ENCODE measurements around the gene PIGS. TPM values are rescaled to one million over a fixed set of nuclear protein-coding genes. Genes with fewer than 3 reads are reported as not detected.

The PIGS gene
- total RNA-seq, 1 experiment from 2014 or later, result 50.9 TPM

DNA sequence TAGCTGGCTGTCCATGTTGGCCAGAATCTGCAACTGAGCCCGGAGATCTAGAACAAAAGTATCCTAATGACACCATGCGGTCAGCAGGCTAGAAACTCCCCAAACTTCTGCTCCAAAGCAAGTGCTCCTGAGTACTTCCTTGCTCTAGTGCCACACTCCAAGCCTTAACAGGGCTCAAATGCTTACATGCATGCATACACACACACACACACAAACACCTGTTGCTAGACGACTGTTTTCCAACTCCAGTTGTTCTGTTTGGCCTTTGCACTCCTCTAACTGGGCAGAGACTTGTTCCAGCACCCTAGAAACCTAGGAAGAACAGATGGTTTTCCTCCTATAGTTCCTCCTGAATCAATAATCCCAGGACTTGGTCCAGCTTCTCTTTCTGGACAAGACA is 13.1 kb upstream of the PIGS start:
- no peaks in the 10 kb centered on the region for H3K9me3 Mint-ChIP-seq (ENCODE audit: low read depth, unreplicated experiment)
- H3K4me3 Mint-ChIP-seq (ENCODE audit: low read depth, unreplicated experiment), result no peak overlapping the region
- H3K4me1 Mint-ChIP-seq (ENCODE audit: low read depth, unreplicated experiment), result no peaks in the 10 kb centered on the region
- CTCF ChIA-PET, result no interaction called here
- H3K27ac Mint-ChIP-seq (ENCODE audit: unreplicated experiment), result no peak overlapping the region
- H3K27me3 Mint-ChIP-seq (ENCODE audit: unreplicated experiment), result no peaks in the 10 kb centered on the region
- BruUV-seq (replicated peaks), result no TSS peak
- H3K36me3 Mint-ChIP-seq (ENCODE audit: insufficient read depth, unreplicated experiment), result peaks cover 30% of the 10 kb centered on the region
- DNase-seq, result no peak
- TF ChIP-seq, protein P1, sequence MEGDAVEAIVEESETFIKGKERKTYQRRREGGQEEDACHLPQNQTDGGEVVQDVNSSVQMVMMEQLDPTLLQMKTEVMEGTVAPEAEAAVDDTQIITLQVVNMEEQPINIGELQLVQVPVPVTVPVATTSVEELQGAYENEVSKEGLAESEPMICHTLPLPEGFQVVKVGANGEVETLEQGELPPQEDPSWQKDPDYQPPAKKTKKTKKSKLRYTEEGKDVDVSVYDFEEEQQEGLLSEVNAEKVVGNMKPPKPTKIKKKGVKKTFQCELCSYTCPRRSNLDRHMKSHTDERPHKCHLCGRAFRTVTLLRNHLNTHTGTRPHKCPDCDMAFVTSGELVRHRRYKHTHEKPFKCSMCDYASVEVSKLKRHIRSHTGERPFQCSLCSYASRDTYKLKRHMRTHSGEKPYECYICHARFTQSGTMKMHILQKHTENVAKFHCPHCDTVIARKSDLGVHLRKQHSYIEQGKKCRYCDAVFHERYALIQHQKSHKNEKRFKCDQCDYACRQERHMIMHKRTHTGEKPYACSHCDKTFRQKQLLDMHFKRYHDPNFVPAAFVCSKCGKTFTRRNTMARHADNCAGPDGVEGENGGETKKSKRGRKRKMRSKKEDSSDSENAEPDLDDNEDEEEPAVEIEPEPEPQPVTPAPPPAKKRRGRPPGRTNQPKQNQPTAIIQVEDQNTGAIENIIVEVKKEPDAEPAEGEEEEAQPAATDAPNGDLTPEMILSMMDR (IDR thresholded peaks at IDR 0.05; ENCODE audit: unreplicated experiment), result no peak
- intact Hi-C loops (cut with micrococcal nuclease; ENCODE audit: unreplicated experiment), result no loop called here

DNA sequence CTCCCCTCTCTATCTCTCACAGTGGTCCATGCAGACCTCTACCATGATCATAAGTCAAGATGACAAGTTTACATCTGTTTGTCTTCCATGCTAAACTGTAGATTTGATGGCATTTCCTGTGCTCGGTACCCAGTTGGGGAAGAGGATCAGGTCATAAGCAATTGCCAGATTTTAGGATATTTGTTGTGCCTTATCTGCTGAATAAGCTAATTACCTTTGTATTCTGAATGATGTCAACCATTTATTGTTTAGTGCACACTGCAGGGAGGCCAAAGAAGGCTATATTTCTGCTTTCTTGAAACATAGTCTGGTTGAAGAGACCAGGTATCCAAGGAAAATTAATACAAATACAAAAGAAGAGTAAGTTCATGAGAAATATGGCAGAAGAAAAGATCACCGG is 11.2 kb upstream of the PIGS start:
- CTCF ChIA-PET, result no interaction called here
- H3K4me3 Mint-ChIP-seq (ENCODE audit: low read depth, unreplicated experiment), result no peak overlapping the region
- no peaks in the 10 kb centered on the region for H3K9me3 Mint-ChIP-seq (ENCODE audit: low read depth, unreplicated experiment)
- TF ChIP-seq, protein P1 (IDR thresholded peaks at IDR 0.05; ENCODE audit: unreplicated experiment), result no peak
- DNase-seq, result no peak
- peaks cover 21% of the 10 kb centered on the region for H3K36me3 Mint-ChIP-seq (ENCODE audit: insufficient read depth, unreplicated experiment)
- H3K27ac Mint-ChIP-seq (ENCODE audit: unreplicated experiment), result no peak overlapping the region
- no peaks in the 10 kb centered on the region for H3K27me3 Mint-ChIP-seq (ENCODE audit: unreplicated experiment)
- no peaks in the 10 kb centered on the region for H3K4me1 Mint-ChIP-seq (ENCODE audit: low read depth, unreplicated experiment)
- intact Hi-C loops (cut with micrococcal nuclease; ENCODE audit: unreplicated experiment), result no loop called here
- no TSS peak for BruUV-seq (replicated peaks)

DNA sequence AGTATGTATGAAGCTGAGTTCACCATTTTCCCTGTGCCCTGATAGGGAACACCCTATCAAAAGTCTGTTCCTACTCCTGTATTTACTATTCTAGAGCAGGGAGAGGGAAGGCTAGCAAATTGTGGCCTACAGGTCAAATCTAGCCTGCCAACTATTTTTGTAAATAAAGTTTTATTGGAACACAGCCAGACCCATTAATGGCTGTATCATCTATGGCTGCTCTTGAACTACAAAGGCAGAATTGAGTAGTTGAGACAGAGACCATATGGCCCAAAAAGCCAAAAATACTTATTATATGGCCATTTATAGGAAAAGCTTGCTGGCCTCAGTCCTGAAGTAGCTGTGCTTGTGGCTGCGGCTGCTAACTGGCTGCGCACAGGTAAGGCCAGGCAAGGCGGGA is 9.6 kb upstream of the PIGS start:
- Mint-ChIP-seq H3K27ac (ENCODE audit: unreplicated experiment) (no peak overlapping the region), H3K9me3 (ENCODE audit: low read depth, unreplicated experiment) (no peaks in the 10 kb centered on the region), H3K36me3 (ENCODE audit: insufficient read depth, unreplicated experiment) (peaks cover 11% of the 10 kb centered on the region), H3K27me3 (ENCODE audit: unreplicated experiment) (no peaks in the 10 kb centered on the region), H3K4me1 (ENCODE audit: low read depth, unreplicated experiment) (no peaks in the 10 kb centered on the region), H3K4me3 (ENCODE audit: low read depth, unreplicated experiment) (no peak overlapping the region)
- TF ChIP-seq, protein P1 (IDR thresholded peaks at IDR 0.05; ENCODE audit: unreplicated experiment), result no peak
- CTCF ChIA-PET, result interaction anchor here (0.8 kb wide), 1 partner anchor 9 kb away, joined by 3 read pairs; no protein-coding TSS in a partner anchor
- no peak for DNase-seq
- BruUV-seq (replicated peaks), result no TSS peak
- intact Hi-C loops (cut with micrococcal nuclease; ENCODE audit: unreplicated experiment), result no loop called here

DNA sequence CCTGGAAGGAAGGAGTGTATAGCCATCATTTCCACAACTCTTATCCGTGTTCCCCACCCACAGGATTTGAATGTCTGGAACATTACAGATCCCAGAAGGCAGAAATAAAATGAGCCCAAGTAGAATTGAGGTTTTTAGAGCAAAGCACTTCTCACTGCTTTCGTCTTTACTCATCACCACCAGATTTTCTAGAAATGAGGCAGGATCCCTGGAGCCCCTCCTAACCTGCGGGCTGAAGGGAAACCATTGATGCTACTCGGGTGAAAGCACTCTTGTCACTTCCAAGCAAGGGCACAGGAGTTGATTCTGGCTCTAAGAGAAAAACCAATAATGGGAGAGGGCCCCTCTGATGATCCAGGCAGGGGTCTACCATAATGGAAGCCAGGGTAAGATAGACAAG is 8.2 kb upstream of the PIGS start:
- H3K27me3 Mint-ChIP-seq (ENCODE audit: unreplicated experiment), result no peaks in the 10 kb centered on the region
- no peaks in the 10 kb centered on the region for H3K4me1 Mint-ChIP-seq (ENCODE audit: low read depth, unreplicated experiment)
- H3K4me3 Mint-ChIP-seq (ENCODE audit: low read depth, unreplicated experiment), result no peak overlapping the region
- BruUV-seq (replicated peaks), result no TSS peak
- CTCF ChIA-PET, result no interaction called here
- intact Hi-C loops (cut with micrococcal nuclease; ENCODE audit: unreplicated experiment), result no loop called here
- H3K9me3 Mint-ChIP-seq (ENCODE audit: low read depth, unreplicated experiment), result no peaks in the 10 kb centered on the region
- H3K36me3 Mint-ChIP-seq (ENCODE audit: insufficient read depth, unreplicated experiment), result peaks cover 6% of the 10 kb centered on the region
- no peak overlapping the region for H3K27ac Mint-ChIP-seq (ENCODE audit: unreplicated experiment)
- TF ChIP-seq, protein P1 (IDR thresholded peaks at IDR 0.05; ENCODE audit: unreplicated experiment), result no peak
- no peak for DNase-seq
